MM.1S (cell line): ENCODE data around the gene RAB11FIP5.

Source experiments
- CTCF ChIP-seq: fragments of 300-600 bp; sonication (generic); IDR thresholded peaks from 2 replicates; pipeline ENCODE4 v1.5.1; 2016; ENCODE audit warnings: antibody characterized with exemption, low read length, mixed read lengths
- EZH2 ChIP-seq: fragments of 300-600 bp; sonication (generic); optimal IDR thresholded peaks from 2 replicates; pipeline ENCODE3; 2017; ENCODE audit warnings: low read depth, mild to moderate bottlenecking, antibody characterized with exemption, low read length, mixed read lengths
- EZH2phosphoT487 ChIP-seq: fragments of 300-600 bp; sonication (generic); IDR thresholded peaks from 2 replicates; pipeline ENCODE4 v1.6.1; 2018; ENCODE audit warnings: antibody characterized with exemption, low read length

DNA sequence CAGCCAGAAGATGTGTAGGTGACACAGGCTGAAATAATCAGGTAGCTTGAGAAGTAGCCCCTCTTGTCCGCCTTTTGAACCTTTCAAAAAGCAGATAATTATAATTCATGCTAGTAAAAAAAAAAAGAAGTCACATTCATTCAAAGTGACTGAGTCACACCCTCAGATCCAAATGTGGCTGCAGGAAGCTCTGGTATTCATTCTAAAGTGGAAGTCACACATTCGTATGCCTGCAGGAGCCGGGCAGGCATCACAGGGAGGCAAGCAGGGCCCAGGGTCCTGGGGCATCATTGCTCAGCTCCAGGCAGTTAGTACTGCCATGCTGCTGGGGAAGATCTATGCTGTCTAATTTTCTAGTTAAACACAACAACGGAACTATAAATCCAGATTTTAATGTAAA is 21.7 kb upstream of the RAB11FIP5 start:
- TF ChIP-seq CTCF: no peak
- TF ChIP-seq EZH2: no peak
- no peak for TF ChIP-seq EZH2phosphoT487
